Fibroblast of lung (primary cell): ENCODE measurements around the gene ABCA13. TPM values are rescaled to one million over a fixed set of nuclear protein-coding genes. Genes with fewer than 3 reads are reported as not detected.

Experiments
- DNase-seq, 2 donors: peaks; one replicate each; pipeline versions ENCODE4 v3.0.0 to v3.0.0-alpha.2; 2010; ENCODE audit warnings: low read depth in 2 of 2
- H2AFZ ChIP-seq: 2 replicates; pipeline ENCODE4 v1.5.1; 2012; ENCODE audit warnings: low read length, control low read depth, inconsistent platforms
- H3K27ac ChIP-seq: 2 replicates; pipeline ENCODE4 v1.5.1; 2011; ENCODE audit warnings: low read length, control low read depth; ENCODE audit not compliant: insufficient read depth
- H3K27me3 ChIP-seq: 2 replicates; pipeline ENCODE4 v1.5.1; 2011; ENCODE audit warnings: mild to moderate bottlenecking, low read length; ENCODE audit not compliant: control insufficient read depth, insufficient read depth
- H3K36me3 ChIP-seq: 2 replicates; pipeline ENCODE4 v1.5.1; 2011; ENCODE audit warnings: low read length; ENCODE audit not compliant: control insufficient read depth, insufficient read depth
- H3K4me1 ChIP-seq: 2 replicates; pipeline ENCODE4 v1.5.1; 2011; ENCODE audit warnings: low read length; ENCODE audit not compliant: control insufficient read depth, insufficient read depth; ENCODE audit errors: extremely low read depth
- H3K4me2 ChIP-seq: 2 replicates; pipeline ENCODE4 v1.5.1; 2011; ENCODE audit warnings: low read length, control low read depth; ENCODE audit not compliant: insufficient read depth; ENCODE audit errors: extremely low read depth
- H3K4me3 ChIP-seq, 4 experiments: fragments of 200-600 bp in 1 of 4; sonication (generic) in 1 of 4; replicated peaks in 1 of 4; 2 replicates each; pipeline ENCODE4 v1.5.1; 2011 to 2016; ENCODE audit warnings: low read length in 4 of 4, low read depth in 3 of 4, mild to moderate bottlenecking in 3 of 4, control low read depth in 2 of 4, inconsistent platforms in 1 of 4, mixed read lengths in 1 of 4; ENCODE audit not compliant: insufficient read depth in 1 of 4; ENCODE audit errors: control extremely low read depth in 1 of 4
- H3K79me2 ChIP-seq: 2 replicates; pipeline ENCODE4 v1.5.1; 2012; ENCODE audit warnings: mild to moderate bottlenecking, low read length, inconsistent platforms; ENCODE audit not compliant: control insufficient read depth, insufficient read depth
- H3K9ac ChIP-seq: 2 replicates; pipeline ENCODE4 v1.5.1; 2011; ENCODE audit warnings: mild to moderate bottlenecking, low read length, control low read depth; ENCODE audit not compliant: insufficient read depth
- H3K9me3 ChIP-seq: 2 replicates; pipeline ENCODE4 v1.5.1; 2012; ENCODE audit warnings: low read depth, low read length; ENCODE audit not compliant: control insufficient read depth, insufficient read depth
- H4K20me1 ChIP-seq: 2 replicates; pipeline ENCODE4 v1.5.1; 2011; ENCODE audit warnings: low read length; ENCODE audit not compliant: control insufficient read depth, insufficient read depth; ENCODE audit errors: extremely low read depth
- EZH2 ChIP-seq: IDR thresholded peaks from 2 replicates; pipeline ENCODE4 v1.5.1; 2012; ENCODE audit warnings: low read length, control low read depth, mild to moderate bottlenecking; ENCODE audit errors: missing control alignments
- polyA plus RNA-seq, 2 donors: library from polyadenylated mRNA; depleted of rRNA in 1 of 2; stranded (reverse) in 1 of 2; unstranded in 1 of 2; fragments of >200 nt; gene quantifications; 2 replicates each; pipeline ENCODE4 v1.2.1, GENCODE V29; 2011 to 2012; ENCODE audit warnings: missing spikeins in 1 of 2
- total RNA-seq: library from RNA; depleted of rRNA; stranded (reverse); fragments of >200 nt; gene quantifications from 2 replicates; pipeline ENCODE4 v1.2.1, GENCODE V29; 2014
- TF ChIP-seq, protein P1 (sequence below), 2 donors: IDR thresholded peaks in 1 of 2; conservative IDR thresholded peaks in 1 of 2; 1 replicate in 1 of 2; 2 replicates in 1 of 2; pipeline ENCODE4 v1.5.1; 2011 to 2012; ENCODE audit warnings: low read length in 2 of 2, control low read depth in 1 of 2, inconsistent platforms in 1 of 2, low read depth in 1 of 2, mild to moderate bottlenecking in 1 of 2

ABCA13 gene
- total and polyA plus RNA-seq, 2 donors (not counting 1 experiment from before 2014, with no cell fraction given), result 0.08 to 10.9 TPM

DNA sequence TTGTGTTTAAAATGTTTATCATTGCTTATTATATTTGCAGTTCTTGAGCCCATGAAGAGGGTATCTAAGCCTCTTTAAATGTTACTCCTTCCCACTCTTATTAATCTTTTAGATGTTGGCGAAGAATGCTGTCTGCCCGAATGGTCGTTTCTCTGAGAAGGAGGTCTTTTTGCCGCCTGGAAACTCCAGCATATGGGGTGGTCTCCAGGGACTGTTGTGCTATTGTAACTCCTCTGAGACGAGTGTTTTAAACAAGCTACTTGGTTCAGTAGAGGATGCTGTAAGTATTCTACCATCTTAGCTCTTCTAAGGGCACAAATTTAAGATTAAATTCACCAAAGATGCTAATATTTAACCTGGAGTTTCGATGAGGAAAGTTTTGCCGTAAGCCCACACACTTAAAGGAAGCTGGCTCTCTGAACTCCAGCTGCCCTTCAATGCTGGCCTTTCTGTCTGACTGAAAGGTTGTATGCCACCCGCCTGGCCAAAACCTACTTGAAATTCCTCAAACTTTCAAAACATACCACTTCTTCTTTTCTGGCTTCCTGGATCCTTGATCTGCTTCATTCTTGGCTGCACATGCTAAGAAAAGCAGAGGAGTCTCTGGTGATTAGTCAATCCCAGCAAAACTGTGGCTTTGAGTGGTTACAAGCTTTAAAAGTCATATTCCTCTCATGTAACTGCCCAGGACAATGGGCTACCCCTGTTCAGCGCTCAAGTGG, 74.7 kb downstream of the ABCA13 start:
- H3K4me2 ChIP-seq, result no peak overlapping the region
- H3K79me2 ChIP-seq, result no peaks in the 10 kb centered on the region
- no peaks in the 10 kb centered on the region for H3K27me3 ChIP-seq
- H3K9me3 ChIP-seq, result no peaks in the 10 kb centered on the region
- H4K20me1 ChIP-seq, result no peaks in the 10 kb centered on the region
- no peak for TF ChIP-seq EZH2
- TF ChIP-seq, protein P1, sequence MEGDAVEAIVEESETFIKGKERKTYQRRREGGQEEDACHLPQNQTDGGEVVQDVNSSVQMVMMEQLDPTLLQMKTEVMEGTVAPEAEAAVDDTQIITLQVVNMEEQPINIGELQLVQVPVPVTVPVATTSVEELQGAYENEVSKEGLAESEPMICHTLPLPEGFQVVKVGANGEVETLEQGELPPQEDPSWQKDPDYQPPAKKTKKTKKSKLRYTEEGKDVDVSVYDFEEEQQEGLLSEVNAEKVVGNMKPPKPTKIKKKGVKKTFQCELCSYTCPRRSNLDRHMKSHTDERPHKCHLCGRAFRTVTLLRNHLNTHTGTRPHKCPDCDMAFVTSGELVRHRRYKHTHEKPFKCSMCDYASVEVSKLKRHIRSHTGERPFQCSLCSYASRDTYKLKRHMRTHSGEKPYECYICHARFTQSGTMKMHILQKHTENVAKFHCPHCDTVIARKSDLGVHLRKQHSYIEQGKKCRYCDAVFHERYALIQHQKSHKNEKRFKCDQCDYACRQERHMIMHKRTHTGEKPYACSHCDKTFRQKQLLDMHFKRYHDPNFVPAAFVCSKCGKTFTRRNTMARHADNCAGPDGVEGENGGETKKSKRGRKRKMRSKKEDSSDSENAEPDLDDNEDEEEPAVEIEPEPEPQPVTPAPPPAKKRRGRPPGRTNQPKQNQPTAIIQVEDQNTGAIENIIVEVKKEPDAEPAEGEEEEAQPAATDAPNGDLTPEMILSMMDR (conservative IDR thresholded peaks at IDR 0.05 in 1 of 2, IDR thresholded peaks at IDR 0.05 in 1 of 2; ENCODE audit: low read depth in 1 of 2, low read length in 2 of 2), result no peak
- peak in 1 of 2 donors; percentile 55 for DNase-seq
- H3K4me1 ChIP-seq, result peaks cover 6% of the 10 kb centered on the region
- H3K9ac ChIP-seq, result no peak overlapping the region
- H2AFZ ChIP-seq, result no peak overlapping the region
- no peaks in the 10 kb centered on the region for H3K36me3 ChIP-seq
- H3K4me3 ChIP-seq, result no peak overlapping the region
- no peak overlapping the region for H3K27ac ChIP-seq

DNA sequence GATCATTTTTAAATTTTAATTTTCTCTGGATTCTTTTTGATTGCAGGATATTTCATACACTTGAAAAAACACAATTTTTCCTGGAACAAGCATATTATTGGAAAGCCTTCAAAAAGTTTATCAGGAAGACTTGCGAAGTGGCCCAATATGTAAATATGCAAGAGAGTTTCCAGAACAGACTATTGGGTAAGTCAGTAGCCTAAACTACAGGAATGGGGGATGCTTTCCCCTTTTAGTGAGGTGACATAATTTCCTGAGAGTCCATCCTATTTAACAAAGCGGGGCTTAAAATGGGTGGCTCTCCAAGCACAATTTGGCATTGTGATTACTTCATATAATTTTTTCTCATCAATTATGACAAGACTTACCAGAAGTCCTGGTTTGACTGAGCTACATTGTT, 77.9 kb downstream of the ABCA13 start:
- DNase-seq, result no peak
- no peaks in the 10 kb centered on the region for H3K9me3 ChIP-seq

DNA sequence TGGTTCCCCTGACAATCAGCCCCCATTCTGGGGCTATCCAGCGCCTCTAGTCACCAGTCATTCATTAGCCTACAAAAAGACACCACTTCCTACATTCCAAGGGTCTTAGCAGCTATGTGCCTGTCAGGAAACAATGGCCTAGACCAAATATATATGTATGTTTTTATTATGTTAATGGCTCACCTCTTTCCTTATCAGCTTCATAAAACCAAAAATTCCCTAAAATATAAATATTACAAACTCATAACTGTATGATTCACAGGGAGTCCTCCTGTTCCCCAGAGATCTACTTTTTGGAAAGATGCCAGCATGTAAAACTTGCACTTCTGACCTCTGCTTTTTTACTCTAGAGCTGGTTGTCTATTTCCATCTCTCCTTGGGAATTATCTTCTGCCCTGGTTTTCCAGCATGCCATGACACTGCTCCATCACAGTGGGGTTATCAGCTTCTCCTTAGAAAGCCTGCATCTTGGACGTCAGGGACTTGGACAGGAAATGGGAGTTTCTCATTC, 79.2 kb downstream of the ABCA13 start:
- Histone ChIP-seq H3K4me1 (peaks cover 8% of the 10 kb centered on the region), H3K9ac (no peak overlapping the region), H3K36me3 (no peaks in the 10 kb centered on the region), H3K27me3 (no peaks in the 10 kb centered on the region), H3K79me2 (no peaks in the 10 kb centered on the region), H3K4me3 (no peak overlapping the region), H3K4me2 (no peak overlapping the region), H3K9me3 (no peaks in the 10 kb centered on the region), H2AFZ (peak overlapping the region; percentile 8), H3K27ac (no peak overlapping the region), H4K20me1 (no peaks in the 10 kb centered on the region)
- TF ChIP-seq, protein P1 (conservative IDR thresholded peaks at IDR 0.05 in 1 of 2, IDR thresholded peaks at IDR 0.05 in 1 of 2; ENCODE audit: low read depth in 1 of 2, low read length in 2 of 2), result no peak
- peak; percentile 38 to 81 for DNase-seq

More for the DNA sequence above, 77.9 kb downstream of the ABCA13 start:
- no peak overlapping the region for H3K4me2 ChIP-seq
- H3K79me2 ChIP-seq, result no peaks in the 10 kb centered on the region
- H3K4me1 ChIP-seq, result peaks cover 8% of the 10 kb centered on the region
- H3K36me3 ChIP-seq, result no peaks in the 10 kb centered on the region
- H3K27ac ChIP-seq, result no peak overlapping the region
- H4K20me1 ChIP-seq, result no peaks in the 10 kb centered on the region
- no peaks in the 10 kb centered on the region for H3K27me3 ChIP-seq
- no peak overlapping the region for H3K4me3 ChIP-seq
- H3K9ac ChIP-seq, result no peak overlapping the region
- TF ChIP-seq, protein P1 (conservative IDR thresholded peaks at IDR 0.05 in 1 of 2, IDR thresholded peaks at IDR 0.05 in 1 of 2; ENCODE audit: low read depth in 1 of 2, low read length in 2 of 2), result no peak
- H2AFZ ChIP-seq, result no peak overlapping the region
